CD14-positive monocyte (primary cell): ENCODE measurements around the gene COL17A1. TPM values are rescaled to one million over a fixed set of nuclear protein-coding genes. Genes with fewer than 3 reads are reported as not detected.

Experiments used
- DNase-seq, 3 donors: peaks; one replicate each; pipeline ENCODE4 v3.0.0-alpha.2; 2011 to 2022
- H2AFZ ChIP-seq: 2 replicates; pipeline ENCODE4 v1.6.0; 2012; ENCODE audit warnings: mild to moderate bottlenecking, low read depth, low read length, inconsistent platforms; ENCODE audit not compliant: insufficient read depth, poor library complexity, severe bottlenecking
- H3K27ac ChIP-seq, 2 donors: 1 replicate in 1 of 2; 2 replicates in 1 of 2; pipeline ENCODE4 v1.5.1; 2012 to 2013; ENCODE audit warnings: low read length in 2 of 2, control low read depth in 1 of 2, inconsistent platforms in 1 of 2, low read depth in 1 of 2, mild to moderate bottlenecking in 1 of 2
- H3K27me3 ChIP-seq, 2 donors: one replicate each; pipeline versions ENCODE4 v1.6.0 to v1.6.1; 2011 to 2013; ENCODE audit warnings: low read length in 2 of 2; ENCODE audit not compliant: control insufficient read depth in 2 of 2, insufficient read depth in 2 of 2
- H3K36me3 ChIP-seq, 2 donors: replicated peaks in 1 of 2; 1 replicate in 1 of 2; 2 replicates in 1 of 2; pipeline versions ENCODE4 v1.5.1 to v1.6.1; 2012 to 2013; ENCODE audit warnings: low read length in 2 of 2, control low read depth in 1 of 2, inconsistent platforms in 1 of 2, mild to moderate bottlenecking in 1 of 2; ENCODE audit not compliant: insufficient read depth in 2 of 2, control insufficient read depth in 1 of 2
- H3K4me1 ChIP-seq, 2 donors: 1 replicate in 1 of 2; 2 replicates in 1 of 2; pipeline versions ENCODE4 v1.5.1 to v1.6.1; 2012 to 2013; ENCODE audit warnings: low read length in 2 of 2, control low read depth in 1 of 2, inconsistent platforms in 1 of 2, mild to moderate bottlenecking in 1 of 2, moderate library complexity in 1 of 2; ENCODE audit not compliant: insufficient read depth in 2 of 2, control insufficient read depth in 1 of 2
- H3K4me2 ChIP-seq: replicated peaks from 2 replicates; pipeline ENCODE3; 2012; ENCODE audit warnings: low read length, moderate library complexity, mild to moderate bottlenecking; ENCODE audit not compliant: poor library complexity, severe bottlenecking; ENCODE audit errors: extremely low read depth
- H3K4me3 ChIP-seq, 3 experiments: fragments of 200-600 bp in 1 of 3; sonication (generic) in 1 of 3; replicated peaks in 1 of 3; 1 replicate in 2 of 3; 2 replicates in 1 of 3; pipeline ENCODE4 v1.5.1; 2011 to 2013; ENCODE audit warnings: low read length in 3 of 3, mild to moderate bottlenecking in 3 of 3, control low read depth in 2 of 3, low read depth in 2 of 3, inconsistent platforms in 1 of 3, moderate library complexity in 1 of 3
- H3K79me2 ChIP-seq: 2 replicates; pipeline ENCODE4 v1.6.0; 2012; ENCODE audit warnings: mild to moderate bottlenecking, control low read depth, inconsistent platforms, low read length, moderate library complexity; ENCODE audit not compliant: insufficient read depth
- H3K9ac ChIP-seq: 2 replicates; pipeline ENCODE4 v1.6.0; 2017; ENCODE audit warnings: low read length, mild to moderate bottlenecking; ENCODE audit not compliant: insufficient read depth, poor library complexity, severe bottlenecking
- H3K9me3 ChIP-seq, 2 donors: replicated peaks in 1 of 2; 1 replicate in 1 of 2; 2 replicates in 1 of 2; pipeline versions ENCODE4 v1.5.1 to v1.6.1; 2012 to 2013; ENCODE audit warnings: low read length in 2 of 2, control low read depth in 1 of 2; ENCODE audit not compliant: control insufficient read depth in 1 of 2, insufficient read depth in 1 of 2
- H4K20me1 ChIP-seq: 2 replicates; pipeline ENCODE4 v1.6.0; 2012; ENCODE audit warnings: mild to moderate bottlenecking, low read length, control low read depth, moderate library complexity; ENCODE audit not compliant: insufficient read depth
- H3K27ac Mint-ChIP-seq, 7 donors: one replicate each; pipeline ENCODE4 v1.8.0; 2020; ENCODE audit warnings: mild to moderate bottlenecking in 7 of 7, mixed read lengths in 7 of 7, moderate library complexity in 6 of 7, inconsistent platforms in 2 of 7
- H3K27me3 Mint-ChIP-seq, 3 donors: one replicate each; pipeline ENCODE4 v1.8.0; 2021 to 2022; ENCODE audit warnings: low read depth in 3 of 3, mild to moderate bottlenecking in 3 of 3, mixed read lengths in 3 of 3, moderate library complexity in 3 of 3, inconsistent platforms in 1 of 3
- H3K36me3 Mint-ChIP-seq, 2 donors: one replicate each; pipeline ENCODE4 v1.8.0; 2020; ENCODE audit warnings: mixed read lengths in 2 of 2, inconsistent platforms in 1 of 2, mild to moderate bottlenecking in 1 of 2
- H3K4me1 Mint-ChIP-seq: one replicate; pipeline ENCODE4 v1.8.0; 2020; ENCODE audit warnings: mild to moderate bottlenecking, mixed read lengths
- H3K4me3 Mint-ChIP-seq, 2 donors: one replicate each; pipeline ENCODE4 v1.8.0; 2020; ENCODE audit warnings: mild to moderate bottlenecking in 2 of 2, mixed read lengths in 2 of 2, moderate library complexity in 1 of 2
- H3K9me3 Mint-ChIP-seq, 7 donors: one replicate each; pipeline ENCODE4 v1.8.0; 2020 to 2022; ENCODE audit warnings: mixed read lengths in 7 of 7, mild to moderate bottlenecking in 6 of 7, moderate library complexity in 6 of 7, inconsistent platforms in 2 of 7
- CTCF ChIP-seq: fragments of 200-600 bp; IDR thresholded peaks from one replicate; pipeline ENCODE4 v1.8.0; 2022; ENCODE audit warnings: antibody characterized with exemption, mild to moderate bottlenecking
- WGBS: methylation state at CpG from one replicate; pipeline ENCODE4 v1.1.5; 2013; ENCODE audit warnings: missing lambda C conversion rate; ENCODE audit not compliant: insufficient coverage; 5-methylcytosine and 5-hydroxymethylcytosine counted together
- intact Hi-C, 2 donors: fragments of 100-400 bp; cut with micrococcal nuclease; formaldehyde crosslinking; loops; one replicate each; pipeline versions ENCODE4 v1.15.0 to v1.15.1; 2023
- polyA plus RNA-seq, 3 donors: library from polyadenylated mRNA; depleted of rRNA in 1 of 3; unstranded in 2 of 3; stranded (reverse) in 1 of 3; fragments of 300-500 nt in 2 of 3; fragments of >200 nt in 1 of 3; fragmentation: Illumina TruSeq in 2 of 3; gene quantifications; 1 replicate in 2 of 3; 2 replicates in 1 of 3; pipeline ENCODE4 v1.2.3, GENCODE V29; 2012 to 2021

The COL17A1 gene
- polyA plus RNA-seq, 3 donors = not detected

DNA sequence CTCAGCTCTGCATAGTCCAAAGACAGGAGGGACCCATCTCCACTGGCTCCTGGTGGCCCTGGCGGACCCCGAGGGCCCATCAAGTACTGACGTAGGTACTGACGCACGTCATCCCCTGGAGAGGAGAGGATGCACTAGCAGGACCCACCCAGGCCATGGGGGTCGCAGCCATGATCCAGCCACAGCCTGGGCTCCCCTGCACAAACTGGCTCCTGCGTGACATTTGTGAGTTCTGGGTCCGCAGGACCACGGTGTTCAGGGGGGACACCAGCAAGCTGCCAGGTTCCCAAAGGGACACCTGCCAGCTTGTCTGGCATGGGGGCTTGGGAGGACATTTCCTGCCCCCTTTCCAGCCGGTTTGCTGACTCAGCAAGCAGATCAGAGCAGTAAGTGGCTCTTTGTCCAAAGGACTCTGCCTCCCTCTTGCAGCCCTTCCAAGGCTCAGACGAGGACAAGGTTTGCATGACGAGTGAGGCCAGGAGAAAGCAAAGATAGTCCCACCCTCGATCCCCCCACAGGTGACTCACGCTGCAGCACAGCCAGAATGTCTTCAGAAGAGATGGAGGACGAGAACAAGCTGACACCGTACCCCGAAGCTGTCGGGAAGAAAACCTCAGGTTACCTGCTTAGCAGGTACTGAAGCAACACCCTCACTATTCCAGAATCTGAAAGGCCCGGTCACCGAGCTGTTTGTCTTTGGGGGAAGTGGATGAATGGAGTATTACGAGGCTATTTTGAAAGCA is 49.0 kb downstream of the COL17A1 start:
- no peak for TF ChIP-seq CTCF
- Histone ChIP-seq H2AFZ (no peak overlapping the region), H3K36me3 (peaks cover 3 to 14% of the 10 kb centered on the region in 2 donors), H3K4me1 (peaks cover 0 to 5% of the 10 kb centered on the region in 2 donors), H3K9ac (no peak overlapping the region), H3K9me3 (no peaks in the 10 kb centered on the region), H3K4me2 (no peak overlapping the region), H3K27me3 (no peaks in the 10 kb centered on the region), H4K20me1 (no peaks in the 10 kb centered on the region), H3K27ac (no peak overlapping the region), H3K79me2 (no peaks in the 10 kb centered on the region), H3K4me3 (no peak overlapping the region)
- Mint-ChIP-seq H3K4me3 (no peak overlapping the region), H3K9me3 (no peaks in the 10 kb centered on the region), H3K27ac (peak overlapping the region in 1 of 7 donors; percentile 63), H3K27me3 (peaks cover 3 to 5% (median 4%) of the 10 kb centered on the region in 3 donors), H3K36me3 (peaks cover 11 to 12% of the 10 kb centered on the region in 2 donors), H3K4me1 (peaks cover 10% of the 10 kb centered on the region)
- intact Hi-C loops = no loop called here
- 87% methylated on average over 16 of the region's 21 CpGs for WGBS
- no peak for DNase-seq

GRCh38 chr10:104036069-104036384 is 49.7 kb downstream of the COL17A1 start:
- H3K9me3 ChIP-seq = no peaks in the 10 kb centered on the region
- intact Hi-C loops = no loop called here
- no peak overlapping the region for H3K9ac ChIP-seq
- no peak overlapping the region for H2AFZ ChIP-seq
- Mint-ChIP-seq H3K4me3 (no peak overlapping the region), H3K9me3 (no peaks in the 10 kb centered on the region), H3K4me1 (peaks cover 14% of the 10 kb centered on the region), H3K36me3 (peaks cover 11 to 17% of the 10 kb centered on the region in 2 donors), H3K27ac (no peak overlapping the region), H3K27me3 (peaks cover 3 to 5% (median 4%) of the 10 kb centered on the region in 3 donors)
- WGBS = 90% methylated on average over 2 of the region's 3 CpGs
- no peaks in the 10 kb centered on the region for H3K27me3 ChIP-seq
- H3K4me2 ChIP-seq = no peak overlapping the region
- no peak overlapping the region for H3K4me3 ChIP-seq
- H4K20me1 ChIP-seq = no peaks in the 10 kb centered on the region
- no peaks in the 10 kb centered on the region for H3K79me2 ChIP-seq
- DNase-seq = no peak
- H3K27ac ChIP-seq = no peak overlapping the region
- H3K36me3 ChIP-seq = peaks cover 3 to 20% of the 10 kb centered on the region in 2 donors
- peaks cover 0 to 8% of the 10 kb centered on the region in 2 donors for H3K4me1 ChIP-seq
- no peak for TF ChIP-seq CTCF
